AG10803 (cell line): Measurements from ENCODE around the gene RAD17.
"Not testable (repeated sequence)": the region's sequence is repeated elsewhere in the genome, so short reads cannot be mapped to it uniquely, and the experiment has no call there.

Experiments
- DNase-seq: peaks from one replicate; pipeline ENCODE4 v3.0.0; 2010; ENCODE audit warnings: low read depth
- H3K4me3 ChIP-seq: 2 replicates; pipeline ENCODE4 v1.5.1; 2011; ENCODE audit warnings: mild to moderate bottlenecking, low read length, control low read depth
- CTCF ChIP-seq: conservative IDR thresholded peaks from 2 replicates; pipeline ENCODE4 v1.5.1; 2011; ENCODE audit warnings: mild to moderate bottlenecking, low read length, control low read depth, inconsistent platforms

The RAD17 gene

GRCh38 chr5:69431424-69432303 lies 62.0 kb downstream of the RAD17 start:
- no peak for DNase-seq
- H3K4me3 ChIP-seq: no peak overlapping the region
- TF ChIP-seq CTCF: no peak

GRCh38 chr5:69432412-69433206 lies 63.0 kb downstream of the RAD17 start:
- H3K4me3 ChIP-seq: no peak overlapping the region
- no peak for TF ChIP-seq CTCF
- DNase-seq: no peak

- peak; percentile 54 for DNase-seq
- not testable (repeated sequence) for H3K4me3 ChIP-seq
These were observed 65.8 kb downstream of the RAD17 start for GRCh38 chr5:69435276-69435884.

- TF ChIP-seq CTCF: no peak
- H3K4me3 ChIP-seq: no peak overlapping the region
- no peak for DNase-seq
These were observed 74.6 kb downstream of the RAD17 start for GRCh38 chr5:69444127-69444754.

- H3K4me3 ChIP-seq: no peak overlapping the region
- TF ChIP-seq CTCF: no peak
- no peak for DNase-seq
These were observed 79.9 kb downstream of the RAD17 start for GRCh38 chr5:69449511-69449910.

GRCh38 chr5:69450116-69450515 lies 80.5 kb downstream of the RAD17 start:
- TF ChIP-seq CTCF: no peak
- peak; percentile 80 for DNase-seq
- H3K4me3 ChIP-seq: no peak overlapping the region

GRCh38 chr5:69450527-69450926 lies 80.9 kb downstream of the RAD17 start:
- H3K4me3 ChIP-seq, DNase-seq: not testable (repeated sequence)
